Kidney epithelial cell (primary cell): ENCODE measurements around the gene NTM. TPM values are rescaled to one million over a fixed set of nuclear protein-coding genes. Genes with fewer than 3 reads are reported as not detected.

Experiments
- DNase-seq: peaks from one replicate; pipeline ENCODE4 v3.0.0-alpha.2; 2010; ENCODE audit warnings: low read depth
- H3K27me3 ChIP-seq: 2 replicates; pipeline ENCODE4 v1.6.0; 2011; ENCODE audit warnings: low read length; ENCODE audit not compliant: control insufficient read depth, insufficient read depth
- H3K36me3 ChIP-seq: 2 replicates; pipeline ENCODE4 v1.5.1; 2011; ENCODE audit warnings: low read length; ENCODE audit not compliant: control insufficient read depth, insufficient read depth
- H3K4me3 ChIP-seq: 2 replicates; pipeline ENCODE4 v1.5.1; 2011; ENCODE audit warnings: low read depth, mild to moderate bottlenecking, control low read depth, low read length
- CTCF ChIP-seq: IDR thresholded peaks from 2 replicates; pipeline ENCODE4 v1.5.1; 2011; ENCODE audit warnings: mild to moderate bottlenecking, moderate library complexity, low read length, control low read depth, inconsistent platforms; ENCODE audit not compliant: insufficient read depth, poor library complexity, severe bottlenecking
- total RNA-seq: library from RNA; depleted of rRNA; stranded (reverse); fragments of >200 nt; gene quantifications from 2 replicates; pipeline ENCODE4 v1.2.3, GENCODE V29; 2015

NTM gene
- total RNA-seq, 1 donor from 2014 or later: 111 TPM

- Histone ChIP-seq H3K4me3 (no peak overlapping the region), H3K36me3 (no peaks in the 10 kb centered on the region), H3K27me3 (no peaks in the 10 kb centered on the region)
- TF ChIP-seq CTCF: no peak
- DNase-seq: no peak
Measured at GRCh38 chr11:131580476-131580875, 210.1 kb downstream of the NTM start.

DNA sequence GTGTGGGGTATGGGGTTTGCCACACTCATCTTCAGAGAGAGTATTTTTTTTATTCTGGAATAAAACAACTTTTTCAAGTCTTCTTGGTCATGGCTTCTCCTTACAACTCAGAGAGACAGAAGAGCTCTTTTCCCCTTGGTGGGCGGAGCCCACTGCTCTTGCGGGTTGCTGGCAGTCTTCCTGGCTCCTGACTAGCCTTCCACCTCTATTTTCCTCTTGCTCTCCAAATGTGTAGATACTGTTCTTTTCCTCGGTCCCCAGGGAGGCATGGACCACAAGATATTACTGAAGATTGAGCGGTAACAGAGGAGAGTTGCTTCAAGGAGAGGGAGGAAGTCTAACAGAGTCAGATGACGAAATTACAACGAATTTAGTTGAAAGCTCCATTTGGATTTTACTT, 210.6 kb downstream of the NTM start:
- no peak overlapping the region for H3K4me3 ChIP-seq
- no peak for TF ChIP-seq CTCF
- no peaks in the 10 kb centered on the region for H3K27me3 ChIP-seq
- DNase-seq: no peak
- no peaks in the 10 kb centered on the region for H3K36me3 ChIP-seq

GRCh38 chr11:131582021-131582525, 211.7 kb downstream of the NTM start:
- H3K4me3 ChIP-seq: no peak overlapping the region
- DNase-seq: no peak
- H3K36me3 ChIP-seq: no peaks in the 10 kb centered on the region
- no peaks in the 10 kb centered on the region for H3K27me3 ChIP-seq
- TF ChIP-seq CTCF: no peak

- no peak for TF ChIP-seq CTCF
Measured at GRCh38 chr11:131583421-131583820, 213.0 kb downstream of the NTM start.

GRCh38 chr11:131583938-131584337, 213.5 kb downstream of the NTM start:
- Histone ChIP-seq H3K4me3 (no peak overlapping the region), H3K36me3 (no peaks in the 10 kb centered on the region), H3K27me3 (no peaks in the 10 kb centered on the region)
- TF ChIP-seq CTCF: no peak
- DNase-seq: no peak

More at GRCh38 chr11:131583421-131583820, 213.0 kb downstream of the NTM start:
- H3K27me3 ChIP-seq: no peaks in the 10 kb centered on the region
- no peak for DNase-seq
- no peaks in the 10 kb centered on the region for H3K36me3 ChIP-seq
- H3K4me3 ChIP-seq: no peak overlapping the region
